Epithelial cell of proximal tubule (primary cell): ENCODE measurements around the gene JAM2. TPM values are rescaled to one million over a fixed set of nuclear protein-coding genes. Genes with fewer than 3 reads are reported as not detected.

Experiments used
- DNase-seq: peaks from one replicate; pipeline ENCODE4 v3.0.0-alpha.2; 2011; ENCODE audit warnings: low read depth
- H3K4me3 ChIP-seq: 2 replicates; pipeline ENCODE4 v1.5.1; 2011; ENCODE audit warnings: low read depth, mild to moderate bottlenecking, low read length
- total RNA-seq: library from RNA; depleted of rRNA; stranded (reverse); fragments of >200 nt; gene quantifications from 2 replicates; pipeline ENCODE4 v1.2.3, GENCODE V29; 2015
- TF ChIP-seq, protein P1 (sequence below): conservative IDR thresholded peaks from 2 replicates; pipeline ENCODE4 v1.5.1; 2012; ENCODE audit warnings: low read depth, mild to moderate bottlenecking, low read length

The JAM2 gene
- total RNA-seq, 1 donor from 2014 or later: 0.12 TPM

DNA sequence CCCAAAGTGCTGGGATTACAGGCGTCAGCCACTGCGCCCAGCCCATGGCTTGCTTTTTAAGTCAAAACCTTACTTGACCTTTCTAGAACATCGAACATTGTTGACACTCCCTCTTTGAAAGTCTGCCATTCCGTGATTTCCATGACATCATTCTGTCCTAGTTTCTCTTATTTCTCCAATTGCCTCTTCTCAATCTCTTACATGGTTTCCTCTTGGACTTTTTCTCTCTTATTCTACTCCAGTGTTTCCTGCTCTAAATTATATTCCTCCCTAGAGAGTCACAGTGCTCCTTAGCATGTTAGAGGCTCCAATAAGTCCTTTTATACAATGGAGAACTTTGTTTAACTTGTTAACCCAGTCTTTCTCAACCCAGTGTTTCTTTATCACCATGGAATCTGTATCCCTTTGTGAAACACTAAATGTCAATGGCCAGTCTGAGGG lies 25.5 kb downstream of the JAM2 start:
- no peak for DNase-seq
- no peak overlapping the region for H3K4me3 ChIP-seq
- TF ChIP-seq, protein P1, sequence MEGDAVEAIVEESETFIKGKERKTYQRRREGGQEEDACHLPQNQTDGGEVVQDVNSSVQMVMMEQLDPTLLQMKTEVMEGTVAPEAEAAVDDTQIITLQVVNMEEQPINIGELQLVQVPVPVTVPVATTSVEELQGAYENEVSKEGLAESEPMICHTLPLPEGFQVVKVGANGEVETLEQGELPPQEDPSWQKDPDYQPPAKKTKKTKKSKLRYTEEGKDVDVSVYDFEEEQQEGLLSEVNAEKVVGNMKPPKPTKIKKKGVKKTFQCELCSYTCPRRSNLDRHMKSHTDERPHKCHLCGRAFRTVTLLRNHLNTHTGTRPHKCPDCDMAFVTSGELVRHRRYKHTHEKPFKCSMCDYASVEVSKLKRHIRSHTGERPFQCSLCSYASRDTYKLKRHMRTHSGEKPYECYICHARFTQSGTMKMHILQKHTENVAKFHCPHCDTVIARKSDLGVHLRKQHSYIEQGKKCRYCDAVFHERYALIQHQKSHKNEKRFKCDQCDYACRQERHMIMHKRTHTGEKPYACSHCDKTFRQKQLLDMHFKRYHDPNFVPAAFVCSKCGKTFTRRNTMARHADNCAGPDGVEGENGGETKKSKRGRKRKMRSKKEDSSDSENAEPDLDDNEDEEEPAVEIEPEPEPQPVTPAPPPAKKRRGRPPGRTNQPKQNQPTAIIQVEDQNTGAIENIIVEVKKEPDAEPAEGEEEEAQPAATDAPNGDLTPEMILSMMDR: no peak

DNA sequence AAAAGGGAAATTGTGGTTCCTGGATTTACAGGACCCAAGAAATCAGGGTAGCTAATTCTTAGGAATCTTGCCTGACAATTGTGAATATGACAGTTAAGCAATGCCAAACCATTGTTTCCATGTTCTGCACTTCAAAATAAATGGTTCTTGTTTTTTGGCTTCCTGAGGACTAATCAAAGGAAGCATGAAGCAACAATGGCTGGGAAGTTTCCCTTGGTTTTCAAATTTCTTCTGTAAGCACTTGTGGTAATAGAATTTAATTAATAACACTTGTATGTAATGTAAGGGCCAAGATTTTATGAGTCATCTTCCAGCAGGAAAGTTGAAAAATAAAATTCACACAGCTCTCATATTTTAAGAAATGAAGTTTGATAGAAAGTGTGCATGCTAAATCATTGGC lies 31.7 kb downstream of the JAM2 start:
- no peak overlapping the region for H3K4me3 ChIP-seq
- TF ChIP-seq, protein P1: no peak
- DNase-seq: no peak

DNA sequence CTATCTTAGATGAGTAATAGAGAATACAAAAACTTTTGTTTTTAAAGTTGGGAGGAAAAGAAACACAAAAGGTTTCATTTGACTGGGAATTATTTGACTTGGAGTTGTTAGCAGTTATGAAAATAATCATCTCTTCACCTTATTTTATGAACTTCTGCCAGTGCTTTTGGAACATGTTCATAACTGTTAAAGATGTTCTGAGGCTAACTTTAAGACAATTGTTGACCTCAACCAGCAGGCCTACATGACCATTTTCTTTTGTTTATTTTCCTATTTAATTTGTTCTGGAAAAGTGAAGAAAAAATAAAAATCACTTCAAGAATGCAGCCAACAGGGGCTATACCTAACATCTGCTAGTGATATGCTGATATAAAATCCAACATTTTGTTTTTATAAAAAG lies 37.4 kb downstream of the JAM2 start:
- H3K4me3 ChIP-seq: no peak overlapping the region
- no peak for DNase-seq
- TF ChIP-seq, protein P1: no peak

DNA sequence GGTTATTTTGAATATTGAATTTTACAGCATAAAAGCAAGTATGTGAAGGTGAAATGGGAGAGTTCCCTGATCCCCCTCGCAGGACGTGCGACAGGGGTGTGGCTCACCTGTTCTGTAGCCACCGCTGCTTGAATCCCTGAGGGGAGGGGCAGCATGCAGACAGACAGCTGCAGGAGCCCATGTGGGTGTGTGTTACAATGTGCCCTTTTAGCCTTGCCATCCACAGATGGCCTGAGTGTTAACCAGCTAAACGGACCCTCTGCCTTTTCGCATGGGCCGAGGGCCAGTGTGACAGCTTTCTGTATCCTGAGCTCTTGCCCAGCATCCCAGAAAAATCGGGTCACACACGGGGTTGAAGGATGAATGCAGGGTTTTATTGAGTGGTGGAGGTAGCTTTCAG lies 43.3 kb downstream of the JAM2 start:
- DNase-seq: no peak
- TF ChIP-seq, protein P1: no peak
- H3K4me3 ChIP-seq: no peak overlapping the region

DNA sequence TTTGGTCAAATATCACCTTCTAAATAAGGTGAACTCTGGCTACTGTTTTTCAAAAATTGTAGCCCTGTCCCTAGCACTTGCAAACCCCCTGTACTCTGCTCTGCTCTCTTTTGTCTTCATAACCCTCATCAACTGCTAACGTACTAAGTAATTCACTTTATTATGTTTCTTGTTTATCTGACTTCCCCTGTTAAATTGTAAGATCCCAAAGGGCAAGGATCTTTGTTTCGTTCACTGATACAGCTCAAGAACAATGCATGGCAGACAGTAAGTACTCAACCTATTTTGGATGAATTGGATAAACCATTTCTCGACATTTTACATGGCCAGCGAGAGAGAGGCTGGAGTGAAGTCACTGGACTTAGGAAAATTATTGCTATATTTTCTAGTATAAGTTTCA lies 48.7 kb downstream of the JAM2 start:
- TF ChIP-seq, protein P1: no peak
- H3K4me3 ChIP-seq: no peak overlapping the region
- DNase-seq: no peak

DNA sequence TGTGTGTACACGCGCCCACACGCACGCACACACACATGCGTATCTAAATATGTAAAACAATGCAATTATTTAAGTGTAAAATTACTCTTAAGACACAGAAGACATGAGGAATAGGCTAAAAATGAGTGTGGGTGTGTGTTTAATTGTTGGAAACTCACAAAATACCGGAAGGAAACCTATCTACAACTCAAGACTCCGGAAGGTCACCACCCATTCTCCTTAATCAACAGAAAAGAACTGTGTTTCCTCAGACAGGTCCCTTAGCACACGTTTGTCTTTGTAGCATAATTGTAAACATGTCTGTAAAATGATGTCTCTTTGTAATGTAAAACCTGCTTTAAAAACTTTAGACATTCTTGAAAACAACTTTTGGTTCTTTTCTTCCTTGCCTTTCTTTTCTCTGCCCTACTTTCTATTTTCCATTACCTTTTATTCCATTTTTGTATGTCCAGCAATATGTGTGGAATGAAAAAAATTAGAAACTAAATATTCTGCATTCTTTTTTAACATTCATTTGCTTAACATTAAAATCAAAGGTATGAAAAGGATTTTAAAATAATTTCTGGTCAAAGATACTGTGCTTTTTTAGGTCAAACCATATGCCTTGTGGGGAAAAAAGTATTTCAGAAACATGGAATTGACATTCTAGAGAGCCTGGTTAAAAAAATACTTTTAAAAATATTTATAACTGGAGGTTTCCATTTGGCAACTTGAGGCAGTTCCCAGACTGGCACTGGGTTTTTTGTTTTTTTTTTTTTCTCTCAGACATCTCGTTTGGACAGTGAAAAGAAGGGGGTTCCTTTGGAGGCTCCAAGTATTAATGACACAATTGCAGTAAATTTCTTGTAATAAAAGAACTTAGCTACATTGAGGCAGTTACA lies 49.5 kb downstream of the JAM2 start:
- TF ChIP-seq, protein P1: no peak
- DNase-seq: no peak
- no peak overlapping the region for H3K4me3 ChIP-seq

DNA sequence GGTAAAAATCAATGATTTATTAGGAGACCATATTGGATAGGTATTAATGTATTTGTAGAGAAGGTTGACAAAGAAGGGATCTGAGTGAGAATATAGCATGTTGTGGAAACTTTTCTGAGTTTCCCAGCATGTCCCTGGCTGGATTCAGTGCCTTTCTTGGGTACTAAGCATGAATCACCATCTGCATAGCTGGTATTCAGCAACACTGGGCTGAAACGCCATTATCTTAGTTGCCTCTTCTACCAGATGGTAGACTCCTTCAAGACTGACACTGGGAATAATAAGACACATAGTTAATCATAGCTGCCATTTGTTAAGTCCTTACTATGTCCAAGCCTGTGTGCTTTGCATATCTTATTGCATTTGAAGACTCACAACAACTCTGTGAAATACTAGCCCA lies 50.2 kb downstream of the JAM2 start:
- H3K4me3 ChIP-seq: no peak overlapping the region
- no peak for DNase-seq
- TF ChIP-seq, protein P1: no peak
